NT2/D1 (cell line): ENCODE results near the gene TRH.

Experiments
- SUZ12 ChIP-seq: IDR thresholded peaks from 2 replicates; pipeline ENCODE4 v1.6.1; 2011; ENCODE audit not compliant: insufficient read length, insufficient read depth; ENCODE audit errors: extremely low read depth
- YY1 ChIP-seq: IDR thresholded peaks from 2 replicates; pipeline ENCODE4 v1.6.1; 2011; ENCODE audit not compliant: insufficient read length, insufficient read depth
- ZNF274 ChIP-seq: IDR thresholded peaks from 2 replicates; pipeline ENCODE4 v1.6.1; 2011; ENCODE audit warnings: mild to moderate bottlenecking, low read depth, low read length

- no peak for TF ChIP-seq YY1
- TF ChIP-seq ZNF274: no peak
- no peak for TF ChIP-seq SUZ12
Observed at GRCh38 chr3:129933471-129933870, 41.0 kb upstream of the TRH start.
